NCI-H1105 (cell line): ENCODE results near the gene SIM2.

ENCODE experiments used
- DNase-seq: peaks from one replicate; lab custom pipeline; 2025; lab: John Stamatoyannopoulos, UW

Gene SIM2

GRCh38 chr21:36710729-36711048, 11.8 kb downstream of the SIM2 start:
- no peak for DNase-seq

DNA sequence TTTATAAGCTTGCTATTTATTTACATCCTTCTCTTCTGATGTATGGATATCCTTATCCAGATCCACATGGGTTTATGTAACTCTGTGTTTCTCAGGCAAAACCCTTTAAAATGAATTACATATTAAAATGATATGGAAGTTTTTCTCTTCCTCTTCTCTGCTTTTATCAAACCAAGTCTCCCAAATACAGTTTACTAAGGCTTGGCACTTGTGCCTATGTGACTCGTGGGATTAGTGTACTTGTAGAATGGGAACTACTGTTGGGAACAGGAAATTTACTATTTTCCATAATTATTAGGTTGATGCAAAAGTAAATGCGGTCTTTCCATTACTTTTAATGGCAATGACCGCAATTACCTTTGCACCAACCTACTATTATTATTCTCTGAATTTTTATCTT, 14.8 kb downstream of the SIM2 start:
- no peak for DNase-seq

GRCh38 chr21:36716387-36716786, 17.5 kb downstream of the SIM2 start:
- DNase-seq, result no peak

DNA sequence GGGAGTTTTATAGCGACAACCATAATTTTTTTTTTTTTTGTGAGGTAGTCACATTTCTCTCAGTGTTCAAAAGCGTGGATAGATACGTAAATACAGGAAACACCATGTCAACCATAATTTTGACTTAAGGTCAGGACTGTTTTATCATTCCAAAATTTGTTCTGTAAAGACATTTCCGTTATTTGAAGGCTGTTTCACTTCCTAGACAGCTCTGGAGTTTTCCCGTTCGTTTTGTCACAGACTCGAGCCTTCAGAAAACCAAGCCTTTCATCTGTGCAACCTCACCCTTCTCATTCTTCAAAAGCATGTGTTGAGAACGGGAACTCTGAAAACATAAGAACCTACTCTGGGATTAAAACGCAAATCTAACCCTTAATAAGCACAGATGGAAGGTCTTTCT, 17.9 kb downstream of the SIM2 start:
- no peak for DNase-seq

- no peak for DNase-seq
Observed at GRCh38 chr21:36717976-36718375, 19.1 kb downstream of the SIM2 start.

DNA sequence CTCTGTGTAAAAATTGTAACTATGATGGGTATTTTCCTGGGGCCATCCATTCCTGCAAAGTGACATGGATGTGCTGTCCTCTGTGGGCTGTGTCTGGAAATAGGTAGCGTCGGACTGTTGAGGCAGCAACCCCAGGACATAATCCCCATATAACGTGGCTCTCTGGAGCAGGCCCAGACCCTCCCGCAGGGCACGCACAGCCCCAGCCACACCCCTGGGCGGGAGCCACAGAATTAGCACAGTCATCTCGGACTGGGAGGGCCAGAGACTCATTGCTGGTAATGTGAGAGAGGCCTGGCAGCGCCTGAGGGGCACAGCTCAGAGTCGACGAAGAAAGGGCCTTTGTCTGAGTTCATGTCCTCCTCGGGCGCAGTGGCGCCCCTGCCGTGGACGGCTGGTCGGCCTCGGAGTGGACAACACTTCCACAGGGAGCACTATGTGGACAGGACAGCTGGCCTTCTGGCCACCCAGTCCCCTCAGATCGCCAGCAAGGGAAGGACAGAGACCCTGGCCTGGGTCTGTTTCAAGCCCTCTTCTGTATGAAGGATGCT, 20.1 kb downstream of the SIM2 start:
- no peak for DNase-seq

DNA sequence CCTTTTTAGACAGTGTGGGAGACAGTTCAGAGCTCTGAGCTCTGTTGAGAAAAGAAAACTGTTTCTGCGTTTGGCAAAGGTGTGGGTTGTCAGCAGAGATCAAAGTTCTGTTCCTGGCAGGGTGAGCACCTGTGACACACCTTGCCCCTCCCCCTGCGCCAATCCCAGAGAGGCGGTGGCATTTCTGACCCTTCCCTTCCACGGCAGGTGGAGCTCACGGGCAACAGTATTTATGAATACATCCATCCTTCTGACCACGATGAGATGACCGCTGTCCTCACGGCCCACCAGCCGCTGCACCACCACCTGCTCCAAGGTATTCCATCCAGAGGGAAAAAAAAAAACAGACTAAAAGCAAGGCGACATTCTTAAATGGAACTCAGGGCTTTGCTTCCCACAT, 20.7 kb downstream of the SIM2 start:
- no peak for DNase-seq

DNA sequence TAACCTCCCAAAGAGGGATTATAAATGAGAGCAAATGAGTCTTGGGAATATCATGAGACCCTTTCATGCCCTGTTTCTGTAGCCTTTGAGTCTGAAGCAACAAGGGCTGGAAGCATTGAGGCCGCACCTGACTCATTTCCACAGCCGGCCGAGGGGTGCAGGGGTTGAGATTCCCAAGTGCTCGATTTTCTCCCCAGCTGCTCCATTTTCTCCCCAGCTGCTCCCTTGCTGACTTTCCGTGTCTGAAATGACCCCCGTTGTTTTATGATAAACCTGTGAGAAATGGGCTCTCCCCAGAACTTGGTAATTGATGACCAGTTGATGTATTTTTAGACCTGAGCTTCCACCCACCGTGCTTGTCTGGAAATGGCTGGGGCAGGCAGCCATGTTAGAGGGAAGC, 22.9 kb downstream of the SIM2 start:
- no peak for DNase-seq

GRCh38 chr21:36722370-36723368, 23.8 kb downstream of the SIM2 start:
- no peak for DNase-seq

DNA sequence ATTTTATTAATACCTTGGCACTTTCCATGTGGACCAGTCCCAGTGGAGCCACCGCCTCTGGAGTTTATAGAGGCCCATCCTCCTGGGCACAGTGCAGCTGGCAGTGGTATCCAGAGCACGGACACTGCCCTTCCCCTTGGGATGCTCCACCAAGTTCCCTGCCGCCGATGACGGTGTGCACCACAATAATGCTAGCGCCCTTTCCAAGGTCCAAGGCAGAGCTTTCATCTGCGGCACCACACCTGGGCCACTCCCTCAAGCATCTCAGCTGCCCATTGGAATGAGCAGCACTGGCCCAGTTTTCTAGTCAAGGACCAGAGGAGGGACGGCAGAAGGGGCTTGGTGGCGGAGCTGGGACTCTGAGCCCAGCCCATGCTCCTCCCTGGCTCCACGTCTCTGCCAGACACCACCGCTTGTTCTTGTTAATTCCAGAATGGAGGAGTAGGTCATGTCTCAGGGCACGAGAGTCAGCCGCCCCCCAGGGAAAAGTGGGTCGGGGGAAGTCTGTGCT, 24.5 kb downstream of the SIM2 start:
- DNase-seq, result no peak

GRCh38 chr21:36724660-36725059, 25.7 kb downstream of the SIM2 start:
- no peak for DNase-seq

- no peak for DNase-seq
Observed at GRCh38 chr21:36725793-36726386, 27.0 kb downstream of the SIM2 start.

DNA sequence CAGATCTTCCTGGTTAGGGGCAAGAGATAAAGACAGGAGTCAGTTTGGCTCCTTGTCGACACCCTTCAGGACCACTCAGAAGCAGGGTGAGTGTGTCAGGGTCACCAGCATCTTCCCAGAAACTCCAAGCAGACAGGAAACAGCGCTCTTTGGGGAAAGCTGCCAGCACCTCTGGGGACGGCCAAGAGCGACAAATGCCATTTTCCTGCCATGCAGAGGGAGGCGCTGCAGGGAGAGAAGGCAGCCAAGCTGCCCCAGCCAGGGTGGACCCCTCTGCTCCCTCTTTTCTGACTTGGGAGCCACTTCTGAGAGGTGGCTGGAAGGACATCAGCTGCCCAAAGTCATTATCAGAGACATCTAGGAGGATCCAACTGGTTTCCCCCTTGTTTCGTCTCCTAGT, 29.0 kb downstream of the SIM2 start:
- DNase-seq, result no peak

- DNase-seq, result no peak
Observed at GRCh38 chr21:36728371-36729111, 29.6 kb downstream of the SIM2 start.

DNA sequence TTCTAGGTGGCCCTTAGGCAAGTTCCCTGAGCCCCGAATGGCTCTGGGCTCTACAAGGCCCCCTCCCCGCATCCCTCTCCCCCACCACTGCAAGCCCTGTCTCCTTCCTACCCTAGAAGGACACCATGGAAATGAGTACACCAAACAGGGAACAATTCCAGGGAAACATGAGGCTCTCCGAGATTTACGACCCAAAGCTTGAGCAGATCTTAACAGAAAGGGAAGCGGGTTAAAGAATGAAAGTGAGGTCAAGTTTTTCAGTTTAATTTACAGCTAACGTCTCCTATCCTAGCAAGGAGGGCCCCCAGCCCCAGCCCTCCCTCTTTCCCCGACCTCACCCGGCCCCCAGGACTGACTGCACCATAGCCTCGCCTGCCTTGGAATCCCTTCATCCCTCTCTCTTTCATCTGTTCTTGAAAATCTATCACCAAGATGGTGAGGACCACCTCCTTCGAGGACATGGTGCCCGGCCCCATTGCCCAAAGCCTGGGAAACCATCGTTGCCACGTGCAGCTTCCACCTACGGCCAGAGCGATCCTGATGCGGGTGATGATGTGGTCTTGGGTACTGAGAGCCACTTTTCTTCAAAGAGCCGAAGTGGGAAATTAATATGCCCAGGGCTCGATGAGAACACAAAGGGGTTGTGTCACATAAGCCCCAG, 30.5 kb downstream of the SIM2 start:
- DNase-seq, result no peak

DNA sequence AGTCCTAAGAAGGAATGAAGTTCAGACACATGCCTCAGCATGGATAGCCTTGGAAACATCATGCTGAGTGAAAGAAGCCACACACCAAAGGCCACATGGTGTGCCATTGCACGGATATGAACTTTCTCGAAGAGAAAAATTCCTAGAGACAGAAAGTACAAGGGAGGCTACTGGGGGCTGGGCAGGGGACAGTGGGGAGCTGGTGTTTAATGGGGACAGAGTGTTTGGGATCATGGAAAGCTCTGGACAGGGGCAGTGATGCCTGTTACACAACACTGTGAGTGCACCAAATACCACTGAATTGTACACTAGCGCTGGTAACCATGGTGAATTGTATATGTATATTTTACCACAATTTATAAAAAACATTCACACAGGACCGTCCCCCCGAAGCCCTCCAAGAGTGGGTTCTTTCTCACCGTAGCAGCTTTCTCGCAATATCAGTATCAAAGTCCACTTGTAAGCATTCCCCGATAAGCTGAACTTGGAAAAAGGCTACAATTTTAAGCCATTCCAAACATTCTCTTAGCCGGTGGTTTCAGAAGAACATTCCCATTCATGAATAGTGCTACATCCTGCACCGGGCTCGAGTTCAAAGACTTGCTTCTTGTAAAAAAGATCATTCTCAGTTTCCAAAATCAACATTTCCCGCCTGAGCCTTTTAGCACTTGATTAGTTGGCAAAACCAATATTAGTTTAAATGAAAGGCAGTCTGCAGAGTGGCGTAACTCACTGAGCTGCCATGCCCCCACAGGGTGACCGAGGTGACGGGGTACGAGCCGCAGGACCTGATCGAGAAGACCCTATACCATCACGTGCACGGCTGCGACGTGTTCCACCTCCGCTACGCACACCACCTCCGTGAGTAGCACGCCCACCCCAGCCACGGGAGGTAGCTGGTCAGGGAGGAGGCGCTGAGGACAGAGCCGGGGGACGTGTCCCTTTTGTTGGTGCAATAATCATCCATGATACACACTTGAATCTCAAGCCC, 31.7 kb downstream of the SIM2 start:
- DNase-seq, result no peak

DNA sequence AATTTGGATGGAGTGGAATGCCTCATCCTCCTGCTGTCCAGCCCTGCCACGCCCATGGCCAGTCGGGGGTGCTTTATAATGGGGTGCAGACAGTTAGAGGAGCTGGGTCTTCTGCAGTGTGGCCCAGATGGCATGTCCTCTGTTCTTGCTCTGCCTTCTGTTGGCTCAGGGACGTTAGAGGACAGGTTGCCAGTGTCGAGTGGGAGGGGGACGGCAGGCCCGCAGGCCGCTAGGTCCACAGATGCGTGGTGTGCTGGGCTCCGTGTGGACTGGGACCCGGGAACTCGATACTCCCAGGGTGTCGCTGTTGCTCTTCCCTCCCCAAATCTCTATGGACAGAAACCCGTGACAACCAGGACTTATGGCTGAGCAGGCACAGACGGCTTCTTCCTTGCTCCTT, 33.3 kb downstream of the SIM2 start:
- DNase-seq, result no peak

DNA sequence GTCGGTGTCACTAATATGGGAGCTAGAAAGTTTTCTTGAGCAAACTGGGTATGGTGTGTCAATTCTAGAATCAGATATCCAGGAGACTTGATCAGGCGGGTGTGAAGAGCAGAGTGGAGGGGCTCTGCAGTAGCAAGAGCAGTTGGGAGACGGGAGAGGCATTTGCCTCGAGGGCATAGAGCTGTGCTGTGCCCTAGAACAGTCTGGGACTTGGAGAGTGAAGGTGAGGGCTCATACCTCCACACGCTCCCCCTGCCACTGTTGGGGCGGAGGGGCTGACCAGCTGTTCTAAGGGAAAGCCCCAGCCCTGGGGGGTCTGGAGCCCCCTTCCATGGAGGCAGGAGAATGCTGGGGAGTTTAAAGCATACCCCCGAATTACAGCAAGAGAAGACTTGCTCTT, 33.8 kb downstream of the SIM2 start:
- no peak for DNase-seq

DNA sequence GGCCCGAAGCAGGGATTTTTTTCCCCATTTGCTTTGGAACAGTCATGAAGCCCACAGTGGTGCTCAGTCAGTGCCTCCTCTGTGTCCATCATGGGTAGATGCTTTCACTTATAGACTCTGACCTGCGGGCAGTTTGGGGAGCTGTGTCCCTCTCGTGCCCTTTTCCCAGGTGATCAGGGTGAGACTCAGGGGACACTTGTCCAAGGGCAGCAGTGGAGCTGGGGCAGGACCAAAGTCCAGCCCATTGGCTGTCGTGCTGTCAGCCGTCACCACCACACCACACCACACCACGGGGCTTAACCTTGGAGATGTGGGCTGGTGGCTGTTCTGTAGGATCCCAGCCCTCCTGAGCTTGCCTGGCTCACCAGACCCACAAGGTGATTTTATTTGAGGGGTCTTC, 34.9 kb downstream of the SIM2 start:
- no peak for DNase-seq

- DNase-seq, result no peak
Observed at GRCh38 chr21:36734367-36735200, 35.7 kb downstream of the SIM2 start.
